Smooth muscle cell (in vitro differentiated cells): Measurements from ENCODE around the gene METTL14. TPM values are rescaled to one million over a fixed set of nuclear protein-coding genes. Genes with fewer than 3 reads are reported as not detected.

Source experiments
- DNase-seq: peaks from one replicate; lab custom pipeline; 2025; ENCODE audit not compliant: unreplicated experiment; lab: John Stamatoyannopoulos, UW
- H2AFZ ChIP-seq: fragments of 200-600 bp; sonication (generic); 2 replicates; pipeline ENCODE4 v1.6.0; 2016; ENCODE audit warnings: antibody characterized with exemption, low read depth, mild to moderate bottlenecking
- H3F3A ChIP-seq: fragments of 200-600 bp; sonication (generic); 2 replicates; pipeline ENCODE4 v1.6.0; 2017; ENCODE audit warnings: antibody characterized with exemption, low read depth
- H3K27ac ChIP-seq: fragments of 200-600 bp; sonication (generic); 2 replicates; pipeline ENCODE4 v1.5.1; 2016; ENCODE audit warnings: low read depth, mild to moderate bottlenecking
- H3K27me3 ChIP-seq: fragments of 200-600 bp; sonication (generic); 2 replicates; pipeline ENCODE4 v1.6.1; 2016; ENCODE audit warnings: low read depth, mild to moderate bottlenecking
- H3K36me3 ChIP-seq: fragments of 200-600 bp; sonication (generic); 2 replicates; pipeline ENCODE4 v1.5.1; 2016; ENCODE audit warnings: low read depth
- H3K4me1 ChIP-seq: fragments of 200-600 bp; sonication (generic); 2 replicates; pipeline ENCODE4 v1.5.1; 2016; ENCODE audit warnings: low read depth
- H3K4me2 ChIP-seq: fragments of 200-600 bp; sonication (generic); 2 replicates; pipeline ENCODE4 v1.6.0; 2016; ENCODE audit warnings: mild to moderate bottlenecking
- H3K4me3 ChIP-seq: fragments of 200-600 bp; sonication (generic); 2 replicates; pipeline ENCODE4 v1.5.1; 2016; ENCODE audit warnings: mild to moderate bottlenecking
- H3K79me2 ChIP-seq: fragments of 200-600 bp; sonication (generic); 2 replicates; pipeline ENCODE4 v1.6.0; 2016; ENCODE audit warnings: low read depth, mild to moderate bottlenecking
- H3K9ac ChIP-seq: fragments of 200-600 bp; sonication (generic); 2 replicates; pipeline ENCODE4 v1.6.0; 2016; ENCODE audit warnings: low read depth
- H3K9me3 ChIP-seq: fragments of 200-600 bp; sonication (generic); replicated peaks from 2 replicates; pipeline ENCODE4 v1.5.1; 2016; ENCODE audit warnings: low read depth
- H4K20me1 ChIP-seq: fragments of 200-600 bp; sonication (generic); 2 replicates; pipeline ENCODE4 v1.6.0; 2016; ENCODE audit warnings: low read depth
- CTCF ChIP-seq: fragments of 200-600 bp; sonication (generic); IDR thresholded peaks from 2 replicates; pipeline ENCODE4 v1.5.1; 2017; ENCODE audit warnings: borderline replicate concordance, mild to moderate bottlenecking, antibody characterized with exemption; ENCODE audit not compliant: insufficient read depth, poor library complexity, severe bottlenecking
- WGBS: methylation state at CpG from one replicate; pipeline ENCODE4 v1.1.7; 2016; ENCODE audit warnings: low lambda C conversion rate; 5-methylcytosine and 5-hydroxymethylcytosine counted together
- polyA plus RNA-seq: library from polyadenylated mRNA; unstranded; fragments of >200 nt; fragmentation: Nextera tagmentation; extraction: Ambion mirVana; gene quantifications from 2 replicates; pipeline ENCODE4 v1.2.1, GENCODE V29; 2016
- total RNA-seq: library from RNA; depleted of rRNA; stranded (reverse); fragments of >200 nt; gene quantifications from 2 replicates; pipeline ENCODE4 v1.2.3, GENCODE V29; 2014

The METTL14 gene
- total and polyA plus RNA-seq, 2 experiments from 2014 or later: 22.4 to 31.8 TPM

- H3K4me3 ChIP-seq: no peak overlapping the region
- H3F3A ChIP-seq: peaks cover 42% of the 10 kb centered on the region
- DNase-seq: no peak
- WGBS: 100% methylated on average over 1 of the region's 2 CpGs
- peaks cover 80% of the 10 kb centered on the region for H4K20me1 ChIP-seq
- no peak for TF ChIP-seq CTCF
- H2AFZ ChIP-seq: no peak overlapping the region
- no peak overlapping the region for H3K4me2 ChIP-seq
- H3K36me3 ChIP-seq: peaks cover 35% of the 10 kb centered on the region
- H3K27me3 ChIP-seq: no peaks in the 10 kb centered on the region
- H3K27ac ChIP-seq: no peak overlapping the region
- H3K4me1 ChIP-seq: no peaks in the 10 kb centered on the region
- no peaks in the 10 kb centered on the region for H3K9me3 ChIP-seq
- H3K79me2 ChIP-seq: peaks cover 8% of the 10 kb centered on the region
- H3K9ac ChIP-seq: no peak overlapping the region
Observed at GRCh38 chr4:118746251-118746919, 61.2 kb downstream of the METTL14 start.

DNA sequence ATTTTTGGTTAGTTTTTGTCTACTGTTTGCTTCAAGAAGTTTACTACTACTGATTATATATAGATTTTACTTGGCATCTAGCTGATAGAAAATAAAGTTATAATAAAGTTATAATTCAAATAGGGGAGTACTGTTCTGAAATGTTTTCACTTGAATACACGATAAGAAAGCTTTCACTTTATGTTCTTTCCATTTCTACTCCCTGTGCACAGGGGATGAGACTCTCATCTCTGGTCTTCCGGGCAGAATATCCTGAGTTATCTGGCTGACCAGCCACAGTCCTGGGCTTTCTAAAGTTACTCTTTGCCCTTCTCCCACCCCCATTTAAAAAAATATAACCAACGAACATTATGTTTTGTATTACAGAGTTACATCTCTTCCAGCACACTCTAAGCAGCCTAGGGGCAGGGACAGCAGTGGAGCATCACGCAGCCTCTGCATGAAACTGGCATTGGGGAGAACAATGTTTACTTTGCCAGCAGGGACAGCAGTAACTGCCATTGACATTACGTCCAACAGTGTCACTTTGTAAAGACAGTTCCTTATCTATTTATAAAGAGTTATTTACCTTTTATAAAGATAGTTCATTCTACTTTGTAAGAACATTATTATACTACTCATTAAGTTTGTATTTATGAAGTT, 64.3 kb downstream of the METTL14 start:
- no peak for DNase-seq
- Histone ChIP-seq H3K9ac (no peak overlapping the region), H3K27me3 (no peaks in the 10 kb centered on the region), H4K20me1 (peaks cover 81% of the 10 kb centered on the region), H2AFZ (no peak overlapping the region), H3K79me2 (peaks cover 24% of the 10 kb centered on the region), H3K4me1 (no peaks in the 10 kb centered on the region), H3K36me3 (peaks cover 39% of the 10 kb centered on the region), H3K9me3 (no peaks in the 10 kb centered on the region), H3K27ac (peak overlapping the region; percentile 9), H3K4me3 (no peak overlapping the region), H3F3A (peaks cover 51% of the 10 kb centered on the region), H3K4me2 (no peak overlapping the region)
- TF ChIP-seq CTCF: no peak
- 94% methylated on average over 5 of the region's 5 CpGs for WGBS

DNA sequence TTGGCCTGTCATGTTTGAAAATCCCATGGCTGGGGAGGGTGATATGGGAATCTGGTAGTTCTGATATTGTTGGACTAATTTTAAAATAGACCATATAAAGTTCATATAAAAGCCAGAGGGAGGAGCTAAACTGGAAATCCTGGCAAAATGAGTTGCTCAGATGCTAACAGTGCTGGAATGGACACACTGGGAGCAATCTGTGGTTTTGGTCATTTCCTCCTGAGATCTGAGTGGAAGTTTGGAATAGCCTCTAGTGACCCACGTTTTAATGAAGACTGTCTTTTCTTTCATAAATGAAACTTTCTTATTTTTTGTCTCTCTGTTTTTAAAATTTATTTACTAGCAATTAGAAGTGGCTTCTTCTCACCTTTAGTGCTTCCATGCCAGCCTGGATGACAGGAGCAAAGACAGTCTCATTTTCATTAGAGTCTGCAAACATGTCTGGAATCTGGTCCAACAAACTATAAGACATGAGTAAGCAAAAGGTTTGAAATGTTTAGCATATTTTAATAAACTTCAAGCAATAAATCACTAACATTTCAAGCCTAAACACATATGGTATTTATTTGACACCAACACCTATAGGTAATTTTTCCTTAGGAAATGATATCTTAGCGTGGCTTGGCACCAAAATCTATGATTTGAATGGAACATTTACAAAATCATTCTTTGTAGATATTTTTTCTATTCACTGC, 66.6 kb downstream of the METTL14 start:
- no peak for TF ChIP-seq CTCF
- WGBS: 83% methylated on average over 2 of the region's 2 CpGs
- Histone ChIP-seq H2AFZ (no peak overlapping the region), H3K27me3 (no peaks in the 10 kb centered on the region), H3K9me3 (no peaks in the 10 kb centered on the region), H3F3A (peaks cover 36% of the 10 kb centered on the region), H3K36me3 (peaks cover 41% of the 10 kb centered on the region), H3K79me2 (peaks cover 30% of the 10 kb centered on the region), H3K4me1 (no peaks in the 10 kb centered on the region), H4K20me1 (peaks cover 83% of the 10 kb centered on the region), H3K27ac (peak overlapping the region; percentile 64), H3K4me2 (no peak overlapping the region), H3K4me3 (no peak overlapping the region), H3K9ac (no peak overlapping the region)
- no peak for DNase-seq
